HepG2 (cell line): ENCODE results near the gene AJUBA. TPM values are rescaled to one million over a fixed set of nuclear protein-coding genes. Genes with fewer than 3 reads are reported as not detected.

ENCODE experiments used
- CBX2 ChIP-seq, 2 experiments: fragments of 200-600 bp in 1 of 2; sonication (generic); formaldehyde crosslinking in 1 of 2; IDR thresholded peaks; 2 replicates each; pipeline versions ENCODE4 v1.7.0 to v1.8.1; 2018 to 2022; ENCODE audit warnings: low read depth in 2 of 2, low read length in 1 of 2, mild to moderate bottlenecking in 1 of 2, missing genetic modification reagents in 1 of 2
- KLF13 ChIP-seq: sonication (generic); formaldehyde crosslinking; IDR thresholded peaks from 2 replicates; pipeline ENCODE4 v1.4.0; 2020; ENCODE audit warnings: mild to moderate bottlenecking, missing genetic modification reagents
- MTF2 ChIP-seq: sonication (generic); formaldehyde crosslinking; IDR thresholded peaks from 2 replicates; pipeline ENCODE4 v1.5.0; 2020; ENCODE audit warnings: missing genetic modification reagents, borderline replicate concordance
- SMAD9 ChIP-seq: sonication (generic); formaldehyde crosslinking; IDR thresholded peaks from 2 replicates; pipeline ENCODE4 v1.5.1; 2020; ENCODE audit warnings: mild to moderate bottlenecking, missing genetic modification reagents
- SNAPC2 ChIP-seq: sonication (generic); formaldehyde crosslinking; IDR thresholded peaks from 2 replicates; pipeline ENCODE4 v1.8.1; 2022; ENCODE audit warnings: mild to moderate bottlenecking, missing genetic modification reagents
- ZC3H13 ChIP-seq: sonication (generic); formaldehyde crosslinking; IDR thresholded peaks from 2 replicates; pipeline ENCODE4 v1.8.1; 2023; ENCODE audit warnings: mild to moderate bottlenecking, missing genetic modification reagents, moderate library complexity
- ZFX ChIP-seq: sonication (generic); formaldehyde crosslinking; IDR thresholded peaks from 2 replicates; pipeline ENCODE4 v1.4.0; 2020; ENCODE audit warnings: mild to moderate bottlenecking, low read depth, missing genetic modification reagents, moderate library complexity
- ZNF574 ChIP-seq: sonication (generic); formaldehyde crosslinking; IDR thresholded peaks from 2 replicates; pipeline ENCODE4 v1.4.0; 2020; ENCODE audit warnings: missing genetic modification reagents
- ZNF674 ChIP-seq: sonication (generic); formaldehyde crosslinking; IDR thresholded peaks from 2 replicates; pipeline ENCODE4 v1.5.0; 2020; ENCODE audit warnings: low read depth, mild to moderate bottlenecking, missing genetic modification reagents
- ZNF773 ChIP-seq: sonication (generic); formaldehyde crosslinking; IDR thresholded peaks from 2 replicates; pipeline ENCODE4 v1.4.0; 2020; ENCODE audit warnings: missing genetic modification reagents, borderline replicate concordance
- ZNF883 ChIP-seq: sonication (generic); formaldehyde crosslinking; IDR thresholded peaks from 2 replicates; pipeline ENCODE4 v1.5.1; 2020; ENCODE audit warnings: mild to moderate bottlenecking, missing genetic modification reagents; ENCODE audit errors: not compliant biosample characterization
- polyA plus RNA-seq, 8 experiments: library from polyadenylated mRNA; depleted of rRNA in 3 of 8; stranded (reverse) in 7 of 8; unstranded in 1 of 8; fragments of >200 nt; fragmentation: Illumina TruSeq in 4 of 8; extraction: Trizol in 4 of 8; gene quantifications; 2 replicates each; pipeline versions ENCODE4 v1.2.1 to v1.2.3, GENCODE V29; 2011 to 2016; ENCODE audit warnings: low read depth in 4 of 8, missing spikeins in 1 of 8, mixed read lengths in 1 of 8; ENCODE audit not compliant: insufficient read depth in 1 of 8
- total RNA-seq, 5 experiments: library from RNA; depleted of rRNA; stranded (reverse); fragments of >200 nt; fragmentation: Illumina TruSeq; extraction: Trizol; gene quantifications; 2 replicates each; pipeline ENCODE4 v1.2.3, GENCODE V29; 2016; ENCODE audit warnings: low read depth in 1 of 5
- TF ChIP-seq, protein P1 (sequence below): sonication (generic); formaldehyde crosslinking; IDR thresholded peaks from 2 replicates; pipeline ENCODE4 v1.5.0; 2020; ENCODE audit warnings: mild to moderate bottlenecking, missing genetic modification reagents, borderline replicate concordance
- TF ChIP-seq, protein P2 (sequence below): sonication (generic); formaldehyde crosslinking; IDR thresholded peaks from 2 replicates; pipeline ENCODE4 v1.4.0; 2020; ENCODE audit warnings: missing genetic modification reagents, borderline replicate concordance

AJUBA gene
- total and polyA plus RNA-seq, 2 of the 13 experiments (the other 11 are each of a cell fraction or from before 2014, with no cell fraction given): 157 to 241 TPM

GRCh38 chr14:22981876-22982476 lies 375 bp downstream of the AJUBA start (continued):
- TF ChIP-seq, protein P1, sequence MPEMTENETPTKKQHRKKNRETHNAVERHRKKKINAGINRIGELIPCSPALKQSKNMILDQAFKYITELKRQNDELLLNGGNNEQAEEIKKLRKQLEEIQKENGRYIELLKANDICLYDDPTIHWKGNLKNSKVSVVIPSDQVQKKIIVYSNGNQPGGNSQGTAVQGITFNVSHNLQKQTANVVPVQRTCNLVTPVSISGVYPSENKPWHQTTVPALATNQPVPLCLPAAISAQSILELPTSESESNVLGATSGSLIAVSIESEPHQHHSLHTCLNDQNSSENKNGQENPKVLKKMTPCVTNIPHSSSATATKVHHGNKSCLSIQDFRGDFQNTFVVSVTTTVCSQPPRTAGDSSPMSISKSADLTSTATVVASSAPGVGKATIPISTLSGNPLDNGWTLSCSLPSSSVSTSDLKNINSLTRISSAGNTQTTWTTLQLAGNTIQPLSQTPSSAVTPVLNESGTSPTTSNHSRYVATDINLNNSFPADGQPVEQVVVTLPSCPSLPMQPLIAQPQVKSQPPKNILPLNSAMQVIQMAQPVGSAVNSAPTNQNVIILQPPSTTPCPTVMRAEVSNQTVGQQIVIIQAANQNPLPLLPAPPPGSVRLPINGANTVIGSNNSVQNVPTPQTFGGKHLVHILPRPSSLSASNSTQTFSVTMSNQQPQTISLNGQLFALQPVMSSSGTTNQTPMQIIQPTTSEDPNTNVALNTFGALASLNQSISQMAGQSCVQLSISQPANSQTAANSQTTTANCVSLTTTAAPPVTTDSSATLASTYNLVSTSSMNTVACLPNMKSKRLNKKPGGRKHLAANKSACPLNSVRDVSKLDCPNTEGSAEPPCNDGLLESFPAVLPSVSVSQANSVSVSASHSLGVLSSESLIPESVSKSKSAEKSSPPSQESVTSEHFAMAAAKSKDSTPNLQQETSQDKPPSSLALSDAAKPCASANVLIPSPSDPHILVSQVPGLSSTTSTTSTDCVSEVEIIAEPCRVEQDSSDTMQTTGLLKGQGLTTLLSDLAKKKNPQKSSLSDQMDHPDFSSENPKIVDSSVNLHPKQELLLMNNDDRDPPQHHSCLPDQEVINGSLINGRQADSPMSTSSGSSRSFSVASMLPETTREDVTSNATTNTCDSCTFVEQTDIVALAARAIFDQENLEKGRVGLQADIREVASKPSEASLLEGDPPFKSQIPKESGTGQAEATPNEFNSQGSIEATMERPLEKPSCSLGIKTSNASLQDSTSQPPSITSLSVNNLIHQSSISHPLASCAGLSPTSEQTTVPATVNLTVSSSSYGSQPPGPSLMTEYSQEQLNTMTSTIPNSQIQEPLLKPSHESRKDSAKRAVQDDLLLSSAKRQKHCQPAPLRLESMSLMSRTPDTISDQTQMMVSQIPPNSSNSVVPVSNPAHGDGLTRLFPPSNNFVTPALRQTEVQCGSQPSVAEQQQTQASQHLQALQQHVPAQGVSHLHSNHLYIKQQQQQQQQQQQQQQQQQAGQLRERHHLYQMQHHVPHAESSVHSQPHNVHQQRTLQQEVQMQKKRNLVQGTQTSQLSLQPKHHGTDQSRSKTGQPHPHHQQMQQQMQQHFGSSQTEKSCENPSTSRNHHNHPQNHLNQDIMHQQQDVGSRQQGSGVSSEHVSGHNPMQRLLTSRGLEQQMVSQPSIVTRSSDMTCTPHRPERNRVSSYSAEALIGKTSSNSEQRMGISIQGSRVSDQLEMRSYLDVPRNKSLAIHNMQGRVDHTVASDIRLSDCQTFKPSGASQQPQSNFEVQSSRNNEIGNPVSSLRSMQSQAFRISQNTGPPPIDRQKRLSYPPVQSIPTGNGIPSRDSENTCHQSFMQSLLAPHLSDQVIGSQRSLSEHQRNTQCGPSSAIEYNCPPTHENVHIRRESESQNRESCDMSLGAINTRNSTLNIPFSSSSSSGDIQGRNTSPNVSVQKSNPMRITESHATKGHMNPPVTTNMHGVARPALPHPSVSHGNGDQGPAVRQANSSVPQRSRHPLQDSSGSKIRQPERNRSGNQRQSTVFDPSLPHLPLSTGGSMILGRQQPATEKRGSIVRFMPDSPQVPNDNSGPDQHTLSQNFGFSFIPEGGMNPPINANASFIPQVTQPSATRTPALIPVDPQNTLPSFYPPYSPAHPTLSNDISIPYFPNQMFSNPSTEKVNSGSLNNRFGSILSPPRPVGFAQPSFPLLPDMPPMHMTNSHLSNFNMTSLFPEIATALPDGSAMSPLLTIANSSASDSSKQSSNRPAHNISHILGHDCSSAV: 0 out of 2 replicates have a peak, but pooled peaks have one; percentile 29
- TF ChIP-seq ZNF674 (CRISPR knock-in tag) (no peak), MTF2 (CRISPR knock-in tag) (no peak), SNAPC2 (CRISPR knock-in tag) (no peak), ZNF574 (CRISPR knock-in tag) (no peak), ZNF883 (CRISPR knock-in tag) (peak; percentile 73), KLF13 (CRISPR knock-in tag) (no peak), CBX2 (IDR thresholded peaks at IDR 0.05; ENCODE audit: low read depth, low read length) (no peak), CBX2 (CRISPR knock-in tag; IDR thresholded peaks at IDR 0.05; ENCODE audit: low read depth) (no peak), ZNF773 (no peak), ZFX (peak; percentile 56), ZC3H13 (CRISPR knock-in tag) (no peak), SMAD9 (CRISPR knock-in tag) (no peak)
- TF ChIP-seq, protein P2, sequence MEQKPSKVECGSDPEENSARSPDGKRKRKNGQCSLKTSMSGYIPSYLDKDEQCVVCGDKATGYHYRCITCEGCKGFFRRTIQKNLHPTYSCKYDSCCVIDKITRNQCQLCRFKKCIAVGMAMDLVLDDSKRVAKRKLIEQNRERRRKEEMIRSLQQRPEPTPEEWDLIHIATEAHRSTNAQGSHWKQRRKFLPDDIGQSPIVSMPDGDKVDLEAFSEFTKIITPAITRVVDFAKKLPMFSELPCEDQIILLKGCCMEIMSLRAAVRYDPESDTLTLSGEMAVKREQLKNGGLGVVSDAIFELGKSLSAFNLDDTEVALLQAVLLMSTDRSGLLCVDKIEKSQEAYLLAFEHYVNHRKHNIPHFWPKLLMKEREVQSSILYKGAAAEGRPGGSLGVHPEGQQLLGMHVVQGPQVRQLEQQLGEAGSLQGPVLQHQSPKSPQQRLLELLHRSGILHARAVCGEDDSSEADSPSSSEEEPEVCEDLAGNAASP: 0 out of 2 replicates have a peak, but pooled peaks have one; percentile 37
